ENCODE results near the gene EPSTI1. TPM values are rescaled to one million over a fixed set of nuclear protein-coding genes. Genes with fewer than 3 reads are reported as not detected.

Gene EPSTI1
- total RNA-seq, 2 donors from 2014 or later = 18.6 to 48.8 TPM

Other genes with a start within 250 kb of the EPSTI1 start
- gene FAM216B, start 210.7 kb downstream of the EPSTI1 start, total RNA-seq = not detected
- 10 to 100 TPM; 20.2 to 23.5 TPM for gene DNAJC15, start 31.3 kb upstream of the EPSTI1 start, total RNA-seq

All from activated T-cell treated with anti-CD3 and anti-CD28 coated beads, Interleukin-2, amount 50 U/mL, for 72 hours (primary cell).